ENCODE data around the gene KRTAP4-9. TPM values are rescaled to one million over a fixed set of nuclear protein-coding genes. Genes with fewer than 3 reads are reported as not detected.
"Not testable (repeated sequence)": the region's sequence is repeated elsewhere in the genome, so short reads cannot be mapped to it uniquely, and the experiment has no call there.

Gene KRTAP4-9
- not detected for total RNA-seq
- long read RNA-seq, result 0 reads

DNA sequence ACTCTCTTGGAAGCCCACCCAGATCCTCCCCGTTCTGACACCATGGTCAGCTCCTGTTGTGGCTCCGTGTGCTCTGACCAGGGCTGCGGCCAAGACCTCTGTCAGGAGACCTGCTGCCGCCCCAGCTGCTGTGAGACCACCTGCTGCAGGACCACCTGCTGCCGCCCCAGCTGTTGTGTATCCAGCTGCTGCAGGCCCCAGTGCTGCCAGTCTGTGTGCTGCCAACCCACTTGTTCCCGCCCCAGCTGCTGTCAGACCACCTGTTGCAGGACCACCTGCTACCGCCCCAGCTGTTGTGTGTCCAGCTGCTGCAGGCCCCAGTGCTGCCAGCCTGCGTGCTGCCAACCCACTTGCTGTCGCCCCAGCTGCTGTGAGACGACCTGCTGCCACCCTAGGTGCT lies at the start of gene KRTAP4-9:
Gene KRTAP4-9, plus strand, starts transcription at position 43 of the 400 bp plus-strand sequence. Its CDS starts 0 bp downstream, at position 43.
- DNase-seq (ENCODE audit: missing footprints); ATAC-seq; intact Hi-C loops (cut with DNase I): not testable (repeated sequence)

DNA sequence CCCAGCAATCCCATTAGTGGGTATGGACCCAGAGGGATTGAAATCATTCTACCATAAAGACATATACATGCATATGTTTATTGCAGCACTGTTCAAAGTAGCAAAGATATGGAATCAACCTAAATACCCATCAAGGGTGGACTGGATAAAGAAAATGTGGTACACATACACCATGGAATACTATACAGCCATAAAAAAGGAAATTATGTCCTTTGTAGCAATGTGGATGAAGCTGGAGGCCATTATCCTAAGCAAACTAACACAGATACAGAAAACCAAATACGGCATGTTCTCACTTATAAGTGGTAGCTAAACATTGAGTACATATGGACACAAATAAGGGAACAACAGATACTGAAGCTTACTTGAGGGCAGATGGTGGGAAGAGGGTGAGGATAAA lies 47.6 kb upstream of the KRTAP4-9 start:
- no peak for ATAC-seq
- intact Hi-C loops (cut with DNase I), result no loop called here

DNA sequence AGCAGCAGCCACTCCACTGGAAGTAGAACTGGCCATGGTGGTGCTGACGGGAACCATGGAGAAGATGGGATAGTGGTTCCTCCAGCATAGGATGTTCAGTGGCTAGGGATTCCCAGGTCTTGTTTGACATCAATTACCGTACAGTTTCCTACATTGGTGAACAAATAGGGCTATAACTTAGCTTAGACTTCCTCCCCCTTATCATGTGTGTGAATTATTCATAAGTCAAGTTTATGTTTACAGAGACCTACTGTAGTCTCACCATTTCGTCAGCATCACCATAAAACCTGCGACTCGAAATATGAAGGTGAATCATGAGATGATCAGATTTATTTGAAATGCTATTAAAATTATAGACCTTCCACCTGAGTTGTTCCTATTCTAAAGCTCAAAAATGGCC lies 46.4 kb upstream of the KRTAP4-9 start:
- no peak for ATAC-seq
- DNase-seq (ENCODE audit: missing footprints), result no peak
- intact Hi-C loops (cut with DNase I), result no loop called here

More for the DNA sequence above, 47.6 kb upstream of the KRTAP4-9 start:
- no peak for DNase-seq (ENCODE audit: missing footprints)

DNA sequence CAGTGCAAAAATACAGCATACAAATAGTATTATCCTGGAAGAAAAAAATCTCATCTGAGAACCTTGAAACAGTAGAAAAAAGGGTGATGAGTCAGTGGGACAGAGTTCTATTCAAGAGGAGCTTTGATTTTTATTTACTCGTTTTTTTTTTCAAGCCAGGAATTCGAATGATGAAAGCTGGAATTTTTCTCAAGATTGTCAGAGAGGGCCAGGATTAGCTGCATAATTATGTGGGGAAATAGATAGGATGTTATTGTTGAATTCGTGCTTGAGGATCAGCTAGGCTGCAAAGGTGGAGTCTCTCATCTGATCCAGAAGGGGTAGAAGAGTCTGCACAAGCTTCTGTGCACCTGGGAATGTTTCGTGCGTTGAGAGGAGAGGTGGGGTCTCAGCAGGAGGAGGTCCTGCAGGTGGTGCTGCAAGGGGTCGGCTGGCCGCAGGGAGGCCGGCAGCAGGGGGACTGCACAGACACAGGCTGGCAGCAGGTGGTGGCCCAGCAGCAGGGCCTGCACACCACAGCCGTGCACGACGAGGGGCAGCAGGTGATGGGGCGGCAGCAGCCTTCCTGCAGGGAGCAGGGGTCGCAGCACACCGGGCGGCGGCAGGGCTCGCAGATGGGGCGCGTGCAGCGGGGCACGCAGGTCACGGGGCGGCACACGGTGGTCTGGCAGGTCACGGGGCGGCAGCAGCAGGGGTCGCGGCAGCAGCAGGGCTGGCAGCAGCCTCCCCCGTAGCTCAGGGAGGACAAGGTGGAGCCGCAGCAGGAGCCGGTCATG lies 45.7 kb upstream of the KRTAP4-9 start:
- DNase-seq (ENCODE audit: missing footprints); ATAC-seq; intact Hi-C loops (cut with DNase I): not testable (repeated sequence)

DNA sequence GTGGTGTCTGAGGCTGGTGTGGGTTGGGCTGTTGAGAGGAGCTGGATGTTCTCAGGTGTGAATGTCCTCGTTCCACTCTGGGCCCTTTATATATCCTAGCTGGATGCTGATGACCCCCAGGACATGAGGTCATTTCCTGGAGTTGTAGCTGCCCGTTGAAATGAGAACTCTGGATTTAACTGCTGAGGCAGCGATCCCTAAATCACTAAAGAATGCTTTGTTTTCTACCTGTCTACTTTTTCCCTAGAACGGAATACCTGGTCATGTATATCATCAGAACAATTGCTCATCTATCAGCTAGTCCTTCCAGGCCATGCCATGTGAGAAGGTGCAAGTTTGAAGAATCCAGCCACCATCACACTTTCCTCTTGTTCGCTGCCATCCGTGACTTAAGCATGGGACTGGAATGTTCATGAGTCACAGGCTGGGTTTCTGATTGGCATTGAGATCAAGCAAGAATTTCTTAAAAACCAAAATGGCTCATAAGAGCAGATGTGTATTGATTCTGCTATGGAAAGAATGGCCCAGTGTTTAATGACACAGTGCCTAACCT lies 45.1 kb upstream of the KRTAP4-9 start, which contains the start of gene KRTAP2-3:
Gene KRTAP2-3, minus strand, starts transcription at position 63 of the 553 bp plus-strand sequence. CDS start 64 bp downstream, outside the sequence.
- ATAC-seq (no peak), DNase-seq (ENCODE audit: missing footprints) (no peak)
- intact Hi-C loops (cut with DNase I), result no loop called here

DNA sequence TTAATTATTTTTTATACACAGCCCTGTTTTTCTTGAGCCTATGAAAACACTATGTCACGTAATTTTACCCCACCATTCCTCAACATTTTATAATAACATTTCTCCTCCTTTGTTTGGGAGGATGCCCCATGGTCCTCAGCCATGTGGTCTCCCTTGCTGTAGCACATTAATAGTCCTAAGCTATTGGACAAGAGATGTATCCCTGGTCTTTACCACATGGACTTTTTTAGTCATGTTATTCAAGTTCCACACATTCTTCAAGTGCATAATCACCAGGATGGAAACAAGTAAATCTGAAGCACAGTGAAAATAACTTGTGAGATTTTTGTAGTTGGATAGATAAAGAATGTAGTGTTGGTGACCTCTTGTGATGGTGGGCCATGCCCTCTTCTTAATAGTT lies 43.2 kb upstream of the KRTAP4-9 start:
- no peak for ATAC-seq
- DNase-seq (ENCODE audit: missing footprints), result no peak
- intact Hi-C loops (cut with DNase I), result no loop called here

DNA sequence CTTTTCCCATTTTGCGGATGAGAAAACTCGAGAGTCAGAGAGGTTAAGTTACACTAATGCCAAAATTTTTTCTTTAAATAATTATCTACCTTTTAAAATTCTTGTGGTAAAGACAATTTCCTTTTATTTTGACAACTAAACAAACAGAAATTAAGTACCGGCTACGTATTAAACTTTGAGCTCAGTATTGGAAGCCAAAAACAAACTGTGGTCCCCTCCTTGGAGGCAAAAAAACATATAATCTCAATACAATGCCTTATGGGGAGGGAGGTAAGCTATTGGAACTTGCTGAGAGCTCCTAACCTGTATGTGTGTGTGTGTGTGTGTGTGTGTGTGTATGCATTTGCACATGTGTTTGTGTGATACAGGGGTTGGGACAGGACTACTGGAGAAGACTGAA lies 41.7 kb upstream of the KRTAP4-9 start:
- intact Hi-C loops (cut with DNase I), result no loop called here
- ATAC-seq, result no peak
- DNase-seq (ENCODE audit: missing footprints), result no peak

DNA sequence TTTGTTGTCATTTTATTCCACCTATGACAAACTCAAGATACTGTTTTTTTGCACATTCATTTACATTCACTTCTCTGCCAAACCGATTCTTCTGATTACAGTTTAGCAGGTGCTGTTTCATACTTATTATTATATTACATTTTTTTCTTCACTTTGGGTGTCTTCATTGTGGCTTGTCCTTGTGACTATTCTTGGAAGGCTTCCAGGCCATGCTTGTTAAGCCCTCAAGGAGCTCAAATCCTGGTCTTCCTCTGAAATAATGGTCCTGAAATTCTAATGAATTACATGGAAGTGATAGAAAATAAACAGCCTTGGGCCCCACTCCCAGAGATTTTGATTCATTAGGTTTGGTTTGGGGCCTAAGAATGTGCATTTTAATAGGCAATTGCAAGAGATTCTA lies 40.9 kb upstream of the KRTAP4-9 start:
- intact Hi-C loops (cut with DNase I), result no loop called here
- DNase-seq (ENCODE audit: missing footprints) (no peak), ATAC-seq (no peak)

DNA sequence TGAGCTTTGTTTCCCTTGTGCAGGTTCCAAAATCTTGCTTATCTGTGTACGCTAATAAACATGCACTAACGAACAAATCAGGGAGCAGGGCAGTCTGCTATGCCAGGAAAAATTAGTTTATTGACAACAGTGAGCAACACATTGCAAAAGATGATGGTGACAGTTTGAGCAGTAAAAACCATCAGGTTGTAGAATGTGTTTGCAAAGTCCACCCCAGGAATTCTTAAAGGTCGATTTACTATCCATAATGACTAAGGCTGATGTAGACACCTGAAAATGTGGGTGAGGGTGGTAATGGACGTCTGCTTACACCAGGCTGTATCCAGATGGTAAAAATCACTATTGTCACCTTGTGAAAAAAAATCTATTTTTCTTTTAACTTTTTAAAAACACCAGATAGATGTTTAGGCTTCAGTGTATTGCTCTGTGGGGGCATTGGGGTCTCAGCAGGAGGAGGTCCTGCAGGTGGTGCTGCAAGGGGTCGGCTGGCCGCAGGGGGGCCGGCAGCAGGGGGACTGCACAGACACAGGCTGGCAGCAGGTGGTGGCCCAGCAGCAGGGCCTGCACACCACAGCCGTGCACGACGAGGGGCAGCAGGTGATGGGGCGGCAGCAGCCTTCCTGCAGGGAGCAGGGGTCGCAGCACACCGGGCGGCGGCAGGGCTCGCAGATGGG lies 40.0 kb upstream of the KRTAP4-9 start:
- ATAC-seq; DNase-seq (ENCODE audit: missing footprints); intact Hi-C loops (cut with DNase I): not testable (repeated sequence)

DNA sequence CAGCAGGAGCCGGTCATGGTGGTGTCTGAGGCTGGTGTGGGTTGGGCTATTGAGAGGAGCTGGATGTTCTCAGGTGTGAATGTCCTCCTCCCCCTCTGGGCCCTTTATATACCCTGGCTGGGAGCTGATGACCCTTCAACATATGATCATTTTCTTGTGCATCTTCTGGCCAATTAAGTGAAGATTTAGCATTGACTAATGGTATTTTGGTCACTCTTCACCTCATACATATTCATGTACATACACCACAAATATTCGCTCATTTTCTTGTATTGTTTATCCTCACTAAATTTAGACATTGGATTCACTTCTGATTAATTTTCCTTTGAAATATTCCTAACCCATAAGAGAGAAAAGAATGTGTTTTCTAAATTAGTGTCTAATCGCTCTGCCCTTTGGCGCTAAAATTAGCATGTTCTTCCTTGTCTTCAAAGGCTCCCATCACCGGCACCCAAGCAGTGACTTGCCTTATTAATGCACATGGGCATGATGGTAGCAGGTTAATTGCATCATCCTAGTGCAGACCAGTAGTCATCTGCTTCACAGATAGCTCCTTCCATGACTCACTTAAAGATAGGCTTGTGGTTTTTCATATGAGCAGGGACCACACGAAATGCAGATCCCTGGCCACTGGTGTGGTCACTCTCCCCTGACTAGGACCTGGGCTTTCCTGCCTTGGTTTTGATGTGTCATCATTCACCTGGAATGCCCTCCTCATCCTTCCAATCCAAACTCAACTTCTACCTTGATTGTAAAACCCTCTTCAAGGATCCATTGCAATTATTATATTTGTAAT lies 39.2 kb upstream of the KRTAP4-9 start, which contains the start of gene KRTAP2-4:
Gene KRTAP2-4, minus strand, starts transcription at position 51 of the 796 bp plus-strand sequence. Its CDS starts 34 bp downstream, at position 17.
- DNase-seq (ENCODE audit: missing footprints) (no peak), ATAC-seq (no peak)
- intact Hi-C loops (cut with DNase I), result no loop called here

DNA sequence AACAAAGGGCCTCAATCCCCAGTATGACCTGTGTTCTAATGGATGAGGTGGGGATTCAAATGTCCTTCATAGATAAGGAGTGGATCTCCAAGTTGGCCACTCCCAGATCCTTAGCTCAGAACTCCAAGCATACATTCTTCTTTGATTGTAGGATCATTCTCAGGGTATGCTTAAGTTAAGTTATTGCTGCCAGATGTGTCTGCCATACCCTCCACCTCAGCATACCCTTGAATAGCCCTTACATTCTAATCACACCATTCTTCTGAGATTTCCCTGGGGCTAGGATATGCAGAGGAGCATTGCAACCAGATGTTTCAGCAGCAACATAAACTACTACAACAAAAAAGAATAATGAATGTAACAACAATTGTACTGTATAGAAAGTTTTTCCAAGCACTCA lies 37.9 kb upstream of the KRTAP4-9 start:
- ATAC-seq (no peak), DNase-seq (ENCODE audit: missing footprints) (no peak)
- intact Hi-C loops (cut with DNase I), result no loop called here

DNA sequence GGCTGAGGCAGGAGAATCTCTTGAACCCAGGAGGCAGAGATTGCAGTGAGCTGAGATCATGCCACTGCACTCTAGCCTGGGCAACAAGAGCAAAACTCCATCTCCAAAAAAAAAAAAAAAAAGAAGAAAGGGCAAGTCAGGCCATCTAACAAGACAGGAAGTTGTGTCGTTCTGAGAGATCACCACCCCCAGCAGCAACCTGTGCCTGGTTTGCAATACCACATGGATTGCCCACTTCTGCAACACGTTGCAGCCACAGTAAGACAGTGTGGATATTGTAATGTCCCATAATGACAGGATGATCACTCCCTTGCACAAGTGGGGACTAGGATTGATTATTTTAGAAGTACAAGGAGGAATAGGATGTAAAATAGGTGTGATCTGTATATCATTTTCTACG lies 36.2 kb upstream of the KRTAP4-9 start:
- intact Hi-C loops (cut with DNase I), result no loop called here
- ATAC-seq, result no peak
- DNase-seq (ENCODE audit: missing footprints), result no peak

DNA sequence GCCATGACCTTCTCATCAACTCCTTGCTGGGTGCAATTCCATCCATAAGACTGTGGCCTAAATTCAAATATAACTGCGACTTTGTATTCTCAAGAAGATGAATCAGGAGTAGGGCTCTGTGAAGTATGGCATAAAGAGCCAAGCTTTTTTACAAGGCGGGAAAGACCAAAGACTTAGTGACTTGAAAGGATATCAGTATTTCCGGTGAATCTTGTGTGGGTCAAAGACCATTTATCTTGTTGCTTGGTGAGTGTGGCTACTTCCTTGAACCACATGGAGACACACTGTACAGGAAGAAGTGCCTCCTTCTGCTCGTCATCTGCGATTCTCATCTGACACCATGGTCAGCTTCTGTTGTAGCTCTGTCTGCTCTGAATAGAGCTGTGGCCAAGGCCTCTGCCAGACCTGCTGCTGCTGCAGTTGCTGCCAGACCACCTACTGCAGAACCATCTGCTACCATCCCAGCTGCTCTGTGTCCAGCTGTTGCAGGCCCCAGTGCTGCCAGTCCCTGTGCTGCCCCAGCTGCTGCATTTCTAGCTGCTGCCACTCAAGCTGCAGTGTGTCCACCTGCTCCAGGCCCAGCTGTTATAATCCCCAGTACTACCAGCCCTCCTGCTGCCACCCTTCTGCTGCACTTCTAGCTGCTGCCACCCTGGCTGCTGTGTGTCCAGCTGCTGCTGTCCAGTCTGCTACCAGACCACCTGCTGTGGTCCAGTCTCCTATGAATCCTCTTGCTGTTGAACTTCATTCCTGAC lies 33.4 kb upstream of the KRTAP4-9 start:
- intact Hi-C loops (cut with DNase I), result no loop called here
- no peak for ATAC-seq
- DNase-seq (ENCODE audit: missing footprints), result no peak

DNA sequence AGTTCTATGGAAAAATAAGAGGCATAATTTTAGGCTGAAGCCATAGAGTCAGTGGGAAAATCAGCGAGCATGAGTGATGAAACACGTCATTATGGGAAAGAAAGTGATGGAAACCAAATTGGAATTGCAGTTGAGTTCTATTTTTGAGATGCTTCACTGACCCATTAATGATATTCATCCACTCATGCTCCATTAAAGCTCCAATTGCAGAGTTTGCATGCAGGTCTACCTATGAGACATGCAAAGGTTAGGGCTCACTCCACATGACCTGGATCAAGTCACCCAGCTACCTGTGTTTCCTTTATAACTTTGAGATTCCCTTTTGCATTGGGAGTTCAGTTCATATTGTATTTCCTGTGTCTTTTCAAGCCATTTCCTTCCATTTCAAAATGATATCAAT lies 31.5 kb upstream of the KRTAP4-9 start:
- intact Hi-C loops (cut with DNase I), result no loop called here
- DNase-seq (ENCODE audit: missing footprints) (no peak), ATAC-seq (no peak)

DNA sequence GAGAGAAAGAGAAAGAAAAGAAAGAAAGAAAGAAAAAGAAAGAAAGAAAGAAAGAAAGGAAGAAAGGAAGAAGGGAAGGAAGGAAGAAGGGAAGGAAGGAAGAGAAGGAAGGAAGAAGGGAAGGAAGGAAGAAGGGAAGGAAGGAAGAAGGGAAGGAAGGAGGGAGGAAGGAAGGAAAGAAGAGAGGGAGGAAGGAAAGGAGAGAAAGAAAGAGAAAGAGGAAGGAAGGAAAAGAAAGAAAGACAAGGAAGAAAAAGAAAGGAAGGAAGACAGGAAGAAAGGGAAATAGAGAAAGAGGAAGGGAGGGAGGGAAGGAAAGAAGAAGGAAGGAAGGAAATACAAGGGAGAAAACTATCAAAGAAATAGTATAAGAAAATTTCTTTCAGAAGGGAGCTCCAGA lies 28.4 kb upstream of the KRTAP4-9 start:
- DNase-seq (ENCODE audit: missing footprints) (no peak), ATAC-seq (no peak)
- intact Hi-C loops (cut with DNase I), result no loop called here

DNA sequence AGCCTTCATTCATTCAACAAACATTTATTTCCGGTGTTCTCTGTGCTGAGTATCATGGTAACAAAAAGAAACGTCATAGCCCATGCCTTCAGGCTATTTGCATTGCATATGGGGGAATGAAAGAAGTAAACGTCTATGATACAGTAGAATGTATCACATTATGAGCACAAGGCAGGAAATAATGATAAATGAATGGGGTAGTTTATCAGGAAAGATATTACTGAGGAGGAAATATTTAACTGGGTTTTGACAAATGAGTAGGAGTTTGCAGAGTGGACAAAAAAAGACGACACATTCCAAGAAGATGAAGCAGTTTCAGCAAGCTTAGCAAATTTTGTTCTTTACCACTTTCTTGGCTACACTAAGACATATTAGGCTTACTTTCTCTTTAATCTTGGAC lies 22.6 kb upstream of the KRTAP4-9 start:
- ATAC-seq (no peak), DNase-seq (ENCODE audit: missing footprints) (no peak)
- intact Hi-C loops (cut with DNase I), result no loop called here

DNA sequence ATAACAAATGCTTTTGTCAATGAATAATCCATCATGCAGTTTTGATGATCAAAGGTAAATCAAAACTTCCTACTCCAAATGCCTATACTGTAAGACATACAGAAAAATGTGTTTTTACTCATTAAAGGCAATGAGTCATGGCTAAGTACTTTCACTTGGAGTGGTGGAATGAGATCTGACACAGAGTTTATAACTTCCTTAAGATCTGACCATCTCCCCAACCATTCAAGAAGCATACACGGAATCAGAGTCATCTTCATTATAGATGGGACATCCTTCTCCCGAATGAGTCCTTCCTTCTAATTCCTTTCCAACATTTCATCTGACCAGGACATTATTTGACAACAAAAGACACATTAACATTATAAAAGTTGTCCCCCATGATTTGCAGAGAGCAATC lies 21.8 kb upstream of the KRTAP4-9 start:
- DNase-seq (ENCODE audit: missing footprints); intact Hi-C loops (cut with DNase I); ATAC-seq: not testable (repeated sequence)

Data from Right ventricle myocardium inferior (tissue), 1 donor.